MM.1S (cell line): Measurements from ENCODE around the gene CAB39L.

Experiments
- DNase-seq: peaks from one replicate; pipeline ENCODE4 v3.0.0-alpha.2; 2015
- H2AFZ ChIP-seq: fragments of 300-600 bp; sonication (generic); 2 replicates; pipeline ENCODE4 v1.6.0; 2016; ENCODE audit warnings: antibody characterized with exemption, low read length
- H3F3A ChIP-seq: fragments of 300-600 bp; sonication (generic); 2 replicates; pipeline ENCODE4 v1.6.1; 2016; ENCODE audit warnings: mild to moderate bottlenecking, antibody characterized with exemption, low read length, moderate library complexity, mixed read lengths; ENCODE audit not compliant: insufficient read depth
- H3K27ac ChIP-seq: fragments of 300-600 bp; sonication (generic); 2 replicates; pipeline ENCODE4 v1.5.1; 2016; ENCODE audit warnings: mild to moderate bottlenecking, low read length
- H3K27me3 ChIP-seq: fragments of 300-600 bp; sonication (generic); replicated peaks from 2 replicates; pipeline ENCODE4 v1.6.0; 2016; ENCODE audit warnings: low read length; ENCODE audit not compliant: insufficient read depth
- H3K36me3 ChIP-seq: fragments of 300-600 bp; sonication (generic); replicated peaks from 2 replicates; pipeline ENCODE4 v1.6.1; 2016; ENCODE audit warnings: mild to moderate bottlenecking, low read length, mixed read lengths; ENCODE audit not compliant: insufficient read depth
- H3K4me1 ChIP-seq: fragments of 300-600 bp; sonication (generic); 2 replicates; pipeline ENCODE4 v1.6.1; 2016; ENCODE audit warnings: low read length, mixed read lengths
- H3K4me2 ChIP-seq: fragments of 300-600 bp; sonication (generic); 2 replicates; pipeline ENCODE4 v1.6.0; 2016; ENCODE audit warnings: low read depth, low read length
- H3K4me3 ChIP-seq: fragments of 300-600 bp; sonication (generic); 2 replicates; pipeline ENCODE4 v1.5.1; 2016; ENCODE audit warnings: low read length, mixed read lengths
- H3K79me2 ChIP-seq: fragments of 300-600 bp; sonication (generic); 2 replicates; pipeline ENCODE4 v1.6.1; 2016; ENCODE audit warnings: mixed run types, low read length, mixed read lengths
- H3K9ac ChIP-seq: fragments of 300-600 bp; sonication (generic); 2 replicates; pipeline ENCODE4 v1.6.1; 2016; ENCODE audit warnings: low read length, mixed read lengths
- H3K9me2 ChIP-seq: fragments of 300-600 bp; sonication (generic); replicated peaks from 2 replicates; pipeline ENCODE4 v1.6.1; 2016; ENCODE audit warnings: mild to moderate bottlenecking, low read length, mixed read lengths; ENCODE audit not compliant: insufficient read depth
- H3K9me3 ChIP-seq: fragments of 300-600 bp; sonication (generic); replicated peaks from 2 replicates; pipeline ENCODE4 v1.6.1; 2016; ENCODE audit warnings: mild to moderate bottlenecking, low read length, mixed read lengths; ENCODE audit not compliant: insufficient read depth
- H4K20me1 ChIP-seq: fragments of 300-600 bp; sonication (generic); 2 replicates; pipeline ENCODE4 v1.6.1; 2016; ENCODE audit warnings: mild to moderate bottlenecking, low read length, moderate library complexity, mixed read lengths; ENCODE audit not compliant: insufficient read depth
- CTCF ChIP-seq: fragments of 300-600 bp; sonication (generic); IDR thresholded peaks from 2 replicates; pipeline ENCODE4 v1.5.1; 2016; ENCODE audit warnings: antibody characterized with exemption, low read length, mixed read lengths
- EZH2 ChIP-seq: fragments of 300-600 bp; sonication (generic); optimal IDR thresholded peaks from 2 replicates; pipeline ENCODE3; 2017; ENCODE audit warnings: low read depth, mild to moderate bottlenecking, antibody characterized with exemption, low read length, mixed read lengths
- EZH2phosphoT487 ChIP-seq: fragments of 300-600 bp; sonication (generic); IDR thresholded peaks from 2 replicates; pipeline ENCODE4 v1.6.1; 2018; ENCODE audit warnings: antibody characterized with exemption, low read length

The CAB39L gene

DNA sequence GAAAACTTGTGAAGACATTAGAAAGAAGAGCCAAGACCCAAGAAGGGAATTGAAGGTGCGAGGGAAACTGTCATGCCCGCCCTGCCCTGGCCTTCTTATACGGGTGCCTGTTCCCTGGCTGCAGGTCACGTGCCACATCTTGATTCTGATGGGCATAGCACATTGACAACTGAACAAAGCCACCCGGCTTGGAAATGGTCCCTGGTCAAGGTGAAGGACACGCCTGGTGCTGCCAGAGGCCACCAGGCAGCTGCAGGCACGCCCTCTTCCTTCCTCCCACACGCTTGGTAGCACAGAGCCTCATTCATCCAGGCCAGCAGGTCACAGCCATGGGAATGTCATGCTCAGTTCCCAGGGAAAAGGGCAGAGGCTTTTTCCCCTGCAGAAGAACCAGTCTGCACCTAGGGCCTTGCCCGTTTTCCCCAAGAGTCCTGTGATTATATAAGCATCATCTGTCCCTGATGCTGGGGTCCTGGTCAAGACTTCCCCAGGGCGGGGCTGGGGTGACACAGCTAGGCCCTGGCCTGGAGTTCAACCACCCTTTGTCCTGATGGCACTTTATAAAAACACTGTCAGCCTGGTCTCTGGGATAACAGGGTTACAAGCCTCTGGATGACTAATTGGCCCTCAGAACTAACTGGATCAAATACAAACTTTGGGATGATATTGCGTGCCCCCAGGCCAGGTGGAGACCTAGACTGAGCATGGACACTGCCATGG, 140.2 kb downstream of the CAB39L start:
- Histone ChIP-seq H3K9ac (no peak overlapping the region), H3K4me2 (no peak overlapping the region), H2AFZ (no peak overlapping the region), H3F3A (no peaks in the 10 kb centered on the region), H3K27ac (no peak overlapping the region), H3K9me2 (no peaks in the 10 kb centered on the region), H3K9me3 (no peaks in the 10 kb centered on the region), H3K36me3 (no peaks in the 10 kb centered on the region), H4K20me1 (no peaks in the 10 kb centered on the region), H3K4me3 (no peak overlapping the region), H3K27me3 (no peaks in the 10 kb centered on the region), H3K4me1 (no peaks in the 10 kb centered on the region), H3K79me2 (no peaks in the 10 kb centered on the region)
- TF ChIP-seq CTCF, result no peak
- DNase-seq, result no peak

DNA sequence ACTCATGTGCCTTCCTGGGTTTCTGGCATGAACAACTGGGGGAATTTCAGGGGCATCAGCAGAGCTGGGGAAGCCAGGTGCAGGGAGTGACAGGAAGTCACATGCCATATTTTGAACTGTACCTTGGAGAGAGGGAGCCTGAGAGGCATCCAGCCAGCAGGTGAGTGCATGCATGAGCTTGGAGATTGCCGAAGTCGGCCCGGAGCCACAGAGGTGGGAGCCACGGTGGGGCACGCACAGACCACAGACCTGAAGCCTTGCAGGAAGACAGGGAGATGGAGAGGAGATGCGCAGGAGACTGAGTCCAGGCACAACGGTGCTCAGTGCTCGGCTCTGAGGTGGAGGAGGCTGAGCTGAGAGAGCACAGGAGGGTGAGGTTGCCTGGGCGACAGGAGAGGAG, 141.0 kb downstream of the CAB39L start:
- H3F3A ChIP-seq, result no peaks in the 10 kb centered on the region
- no peaks in the 10 kb centered on the region for H3K9me2 ChIP-seq
- H3K4me3 ChIP-seq, result no peak overlapping the region
- H3K36me3 ChIP-seq, result no peaks in the 10 kb centered on the region
- H3K4me2 ChIP-seq, result no peak overlapping the region
- TF ChIP-seq EZH2phosphoT487 (no peak), CTCF (no peak), EZH2 (no peak)
- H3K79me2 ChIP-seq, result no peaks in the 10 kb centered on the region
- H3K4me1 ChIP-seq, result no peaks in the 10 kb centered on the region
- no peaks in the 10 kb centered on the region for H3K9me3 ChIP-seq
- H3K27me3 ChIP-seq, result no peaks in the 10 kb centered on the region
- no peak for DNase-seq
- H3K27ac ChIP-seq, result no peak overlapping the region
- no peak overlapping the region for H3K9ac ChIP-seq
- no peak overlapping the region for H2AFZ ChIP-seq
- H4K20me1 ChIP-seq, result no peaks in the 10 kb centered on the region

DNA sequence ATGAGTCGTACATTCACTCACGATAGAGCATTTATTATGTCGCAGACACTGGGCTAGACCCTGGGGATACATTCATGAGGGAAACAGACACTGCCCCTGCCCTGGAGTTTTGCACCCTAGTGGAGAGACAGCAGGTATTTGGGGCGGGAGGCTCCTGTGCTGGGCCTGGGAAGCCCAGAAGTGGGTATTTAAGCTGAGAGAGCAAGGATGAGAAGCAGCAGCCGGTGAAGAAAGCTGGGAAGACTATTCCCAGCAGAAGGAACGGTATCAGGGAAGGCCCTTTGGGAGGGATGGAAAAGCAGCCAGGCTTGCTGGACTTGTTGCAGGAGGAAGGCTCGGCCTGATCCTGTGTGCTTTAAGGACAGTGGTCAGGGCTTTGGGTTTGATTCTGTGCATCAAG, 141.6 kb downstream of the CAB39L start:
- no peaks in the 10 kb centered on the region for H3K9me2 ChIP-seq
- H3K36me3 ChIP-seq, result no peaks in the 10 kb centered on the region
- H2AFZ ChIP-seq, result no peak overlapping the region
- no peak overlapping the region for H3K4me3 ChIP-seq
- no peaks in the 10 kb centered on the region for H3K27me3 ChIP-seq
- H3K9ac ChIP-seq, result no peak overlapping the region
- no peaks in the 10 kb centered on the region for H3F3A ChIP-seq
- H3K9me3 ChIP-seq, result no peaks in the 10 kb centered on the region
- H3K79me2 ChIP-seq, result no peaks in the 10 kb centered on the region
- H3K4me1 ChIP-seq, result no peaks in the 10 kb centered on the region
- TF ChIP-seq EZH2 (no peak), CTCF (no peak), EZH2phosphoT487 (no peak)
- no peak overlapping the region for H3K4me2 ChIP-seq
- H4K20me1 ChIP-seq, result no peaks in the 10 kb centered on the region
- DNase-seq, result no peak
- H3K27ac ChIP-seq, result no peak overlapping the region
